Esophagus muscularis mucosa (tissue), 4 donors: ENCODE results near the gene KLRG1.

Source experiments
- EP300 ChIP-seq: sonication (generic); formaldehyde crosslinking; IDR thresholded peaks from one replicate; pipeline ENCODE4 v1.6.1; 2017; ENCODE audit warnings: antibody characterized with exemption
- POLR2A ChIP-seq: fragments of 450-650 bp; IDR thresholded peaks from one replicate; pipeline ENCODE4 v1.6.1; 2017; ENCODE audit warnings: antibody characterized with exemption, moderate library complexity, mild to moderate bottlenecking, low read depth
- POLR2AphosphoS5 ChIP-seq, 2 donors: sonication (generic); formaldehyde crosslinking; IDR thresholded peaks; one replicate each; pipeline ENCODE4 v1.6.1; 2017; ENCODE audit warnings: antibody characterized with exemption in 2 of 2
- TF ChIP-seq, protein P1 (sequence below), 3 experiments: fragments of 200-600 bp in 2 of 3; fragments of 450-650 bp in 1 of 3; sonication (generic) in 2 of 3; IDR thresholded peaks; one replicate each; pipeline ENCODE4 v1.5.1; 2017 to 2019; ENCODE audit warnings: antibody characterized with exemption in 3 of 3, mild to moderate bottlenecking in 2 of 3, moderate library complexity in 1 of 3

- TF ChIP-seq, protein P1, sequence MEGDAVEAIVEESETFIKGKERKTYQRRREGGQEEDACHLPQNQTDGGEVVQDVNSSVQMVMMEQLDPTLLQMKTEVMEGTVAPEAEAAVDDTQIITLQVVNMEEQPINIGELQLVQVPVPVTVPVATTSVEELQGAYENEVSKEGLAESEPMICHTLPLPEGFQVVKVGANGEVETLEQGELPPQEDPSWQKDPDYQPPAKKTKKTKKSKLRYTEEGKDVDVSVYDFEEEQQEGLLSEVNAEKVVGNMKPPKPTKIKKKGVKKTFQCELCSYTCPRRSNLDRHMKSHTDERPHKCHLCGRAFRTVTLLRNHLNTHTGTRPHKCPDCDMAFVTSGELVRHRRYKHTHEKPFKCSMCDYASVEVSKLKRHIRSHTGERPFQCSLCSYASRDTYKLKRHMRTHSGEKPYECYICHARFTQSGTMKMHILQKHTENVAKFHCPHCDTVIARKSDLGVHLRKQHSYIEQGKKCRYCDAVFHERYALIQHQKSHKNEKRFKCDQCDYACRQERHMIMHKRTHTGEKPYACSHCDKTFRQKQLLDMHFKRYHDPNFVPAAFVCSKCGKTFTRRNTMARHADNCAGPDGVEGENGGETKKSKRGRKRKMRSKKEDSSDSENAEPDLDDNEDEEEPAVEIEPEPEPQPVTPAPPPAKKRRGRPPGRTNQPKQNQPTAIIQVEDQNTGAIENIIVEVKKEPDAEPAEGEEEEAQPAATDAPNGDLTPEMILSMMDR (IDR thresholded peaks at IDR 0.05) = no peak
- no peak for TF ChIP-seq POLR2A
- TF ChIP-seq EP300 = no peak
- no peak for TF ChIP-seq POLR2AphosphoS5 (IDR thresholded peaks at IDR 0.05)
These were observed 4.1 kb upstream of the KLRG1 start for GRCh38 chr12:8985213-8985754.
